ENCODE measurements around the gene HADHB.

GRCh38 chr2:26305540-26305939 lies 60.8 kb downstream of the HADHB start:
- TF ChIP-seq YY1 (IDR thresholded peaks at IDR 0.05; ENCODE audit: low read depth) = no peak
- no peak for TF ChIP-seq EP300 (IDR thresholded peaks at IDR 0.05; ENCODE audit: borderline replicate concordance)
- no peak for TF ChIP-seq EGR1 (IDR thresholded peaks at IDR 0.05)
